Brain microvascular endothelial cell (primary cell): ENCODE data around the gene TNFRSF21.
"Not testable (repeated sequence)": the region's sequence is repeated elsewhere in the genome, so short reads cannot be mapped to it uniquely, and the experiment has no call there.

Experiments
- DNase-seq: peaks from one replicate; pipeline ENCODE4 v3.0.0-alpha.2; 2020
- H3K27ac ChIP-seq: fragments of 250-450 bp; sonication (Bioruptor Pico); 2 replicates; pipeline ENCODE4 v1.5.1; 2020; ENCODE audit warnings: mild to moderate bottlenecking, moderate library complexity
- H3K27me3 ChIP-seq: fragments of 250-450 bp; sonication (Bioruptor Pico); replicated peaks from 2 replicates; pipeline ENCODE4 v1.5.1; 2020; ENCODE audit warnings: mild to moderate bottlenecking
- H3K36me3 ChIP-seq: fragments of 250-450 bp; sonication (Bioruptor Pico); replicated peaks from 2 replicates; pipeline ENCODE4 v1.5.1; 2020; ENCODE audit warnings: mild to moderate bottlenecking
- H3K4me3 ChIP-seq: 2 replicates; pipeline ENCODE4 v1.5.1; 2011; ENCODE audit warnings: low read depth, mild to moderate bottlenecking, control low read depth, low read length, moderate library complexity
- in situ Hi-C: cut with HindIII; loops from 2 replicates; pipeline ENCODE4 v1.10.0; 2017; ENCODE audit warnings: low sequenced_read_pairs, low pct_ligation_motif_present
- TF ChIP-seq, protein P1 (sequence below): IDR thresholded peaks from 2 replicates; pipeline ENCODE4 v1.5.1; 2011; ENCODE audit warnings: low read depth, mild to moderate bottlenecking, moderate library complexity, low read length, control low read depth, inconsistent platforms; ENCODE audit errors: missing control alignments

TNFRSF21 gene

DNA sequence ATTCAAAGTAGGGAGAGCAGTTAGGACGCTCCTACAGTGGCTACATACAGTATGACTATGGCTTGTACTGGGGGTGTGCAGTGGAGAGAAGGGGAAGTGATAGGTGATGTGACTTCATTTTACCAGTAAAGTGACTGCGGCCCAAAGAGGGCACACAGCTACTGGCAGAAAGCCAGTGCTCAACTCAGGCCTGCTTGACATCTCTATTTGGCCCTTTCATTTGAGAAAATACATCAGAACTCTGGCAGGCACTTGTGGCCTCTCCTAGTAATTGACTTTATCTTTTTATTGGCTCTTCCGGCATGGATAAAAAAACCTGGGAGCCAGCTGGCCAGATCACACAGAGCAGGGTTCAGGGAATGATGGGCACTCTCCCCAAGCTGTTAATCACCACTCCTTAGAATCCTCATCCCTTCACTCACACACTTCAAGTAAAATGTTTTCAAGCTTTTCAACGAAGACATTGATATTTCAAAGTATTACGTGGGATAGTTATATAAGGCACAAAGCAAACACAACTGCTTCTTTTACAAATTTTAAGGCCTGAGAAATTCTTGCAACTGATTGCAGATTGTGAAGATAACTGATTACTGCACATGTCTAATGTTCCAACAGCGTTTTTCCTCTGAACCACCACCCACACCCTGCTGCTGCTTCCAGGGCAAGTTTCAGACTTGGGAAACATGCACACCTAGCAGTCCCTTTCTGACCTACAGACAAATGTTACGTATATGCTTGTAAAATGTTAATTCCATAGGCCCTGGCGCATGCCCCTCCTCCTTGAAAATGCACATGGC lies 73.5 kb downstream of the TNFRSF21 start:
- in situ Hi-C loops = no loop called here
- Histone ChIP-seq H3K27me3 (no peaks in the 10 kb centered on the region), H3K27ac (no peak overlapping the region), H3K4me3 (no peak overlapping the region), H3K36me3 (no peaks in the 10 kb centered on the region)
- TF ChIP-seq, protein P1, sequence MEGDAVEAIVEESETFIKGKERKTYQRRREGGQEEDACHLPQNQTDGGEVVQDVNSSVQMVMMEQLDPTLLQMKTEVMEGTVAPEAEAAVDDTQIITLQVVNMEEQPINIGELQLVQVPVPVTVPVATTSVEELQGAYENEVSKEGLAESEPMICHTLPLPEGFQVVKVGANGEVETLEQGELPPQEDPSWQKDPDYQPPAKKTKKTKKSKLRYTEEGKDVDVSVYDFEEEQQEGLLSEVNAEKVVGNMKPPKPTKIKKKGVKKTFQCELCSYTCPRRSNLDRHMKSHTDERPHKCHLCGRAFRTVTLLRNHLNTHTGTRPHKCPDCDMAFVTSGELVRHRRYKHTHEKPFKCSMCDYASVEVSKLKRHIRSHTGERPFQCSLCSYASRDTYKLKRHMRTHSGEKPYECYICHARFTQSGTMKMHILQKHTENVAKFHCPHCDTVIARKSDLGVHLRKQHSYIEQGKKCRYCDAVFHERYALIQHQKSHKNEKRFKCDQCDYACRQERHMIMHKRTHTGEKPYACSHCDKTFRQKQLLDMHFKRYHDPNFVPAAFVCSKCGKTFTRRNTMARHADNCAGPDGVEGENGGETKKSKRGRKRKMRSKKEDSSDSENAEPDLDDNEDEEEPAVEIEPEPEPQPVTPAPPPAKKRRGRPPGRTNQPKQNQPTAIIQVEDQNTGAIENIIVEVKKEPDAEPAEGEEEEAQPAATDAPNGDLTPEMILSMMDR = no peak
- no peak for DNase-seq

GRCh38 chr6:47235421-47235820 lies 74.3 kb downstream of the TNFRSF21 start:
- no peak overlapping the region for H3K27ac ChIP-seq
- H3K36me3 ChIP-seq = no peaks in the 10 kb centered on the region
- no peak for DNase-seq
- no peaks in the 10 kb centered on the region for H3K27me3 ChIP-seq
- TF ChIP-seq, protein P1 = no peak
- in situ Hi-C loops = no loop called here
- no peak overlapping the region for H3K4me3 ChIP-seq

GRCh38 chr6:47234266-47234933 lies 75.3 kb downstream of the TNFRSF21 start:
- Histone ChIP-seq H3K4me3 (no peak overlapping the region), H3K27ac (no peak overlapping the region), H3K36me3 (no peaks in the 10 kb centered on the region), H3K27me3 (no peaks in the 10 kb centered on the region)
- no peak for DNase-seq
- TF ChIP-seq, protein P1 = no peak
- in situ Hi-C loops = no loop called here

GRCh38 chr6:47231151-47231550 lies 78.6 kb downstream of the TNFRSF21 start:
- in situ Hi-C loops = no loop called here
- TF ChIP-seq, protein P1 = no peak
- Histone ChIP-seq H3K27me3 (no peaks in the 10 kb centered on the region), H3K4me3 (no peak overlapping the region), H3K36me3 (no peaks in the 10 kb centered on the region), H3K27ac (no peak overlapping the region)
- DNase-seq = no peak

DNA sequence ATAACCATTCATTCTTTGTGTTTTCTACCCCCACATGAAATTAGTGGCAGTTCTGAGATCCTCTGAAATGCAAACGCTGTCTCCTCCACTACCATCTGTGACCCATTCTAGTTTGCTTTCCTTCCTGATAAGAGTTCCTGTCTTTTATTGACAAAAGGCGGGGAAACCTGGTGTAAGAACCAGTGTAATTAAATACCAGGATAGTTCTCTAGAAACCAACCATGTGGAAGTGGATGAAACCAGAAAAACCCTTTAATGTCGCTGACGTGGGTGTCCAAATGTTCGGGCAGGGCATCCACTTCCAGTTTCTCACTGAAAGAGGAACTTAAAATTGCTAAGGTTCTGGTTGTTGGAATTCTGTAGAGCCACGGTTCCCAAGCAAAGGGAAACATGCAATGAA lies 79.1 kb downstream of the TNFRSF21 start:
- in situ Hi-C loops = no loop called here
- TF ChIP-seq, protein P1 = no peak
- Histone ChIP-seq H3K27me3 (no peaks in the 10 kb centered on the region), H3K4me3 (no peak overlapping the region), H3K36me3 (no peaks in the 10 kb centered on the region), H3K27ac (no peak overlapping the region)
- no peak for DNase-seq

DNA sequence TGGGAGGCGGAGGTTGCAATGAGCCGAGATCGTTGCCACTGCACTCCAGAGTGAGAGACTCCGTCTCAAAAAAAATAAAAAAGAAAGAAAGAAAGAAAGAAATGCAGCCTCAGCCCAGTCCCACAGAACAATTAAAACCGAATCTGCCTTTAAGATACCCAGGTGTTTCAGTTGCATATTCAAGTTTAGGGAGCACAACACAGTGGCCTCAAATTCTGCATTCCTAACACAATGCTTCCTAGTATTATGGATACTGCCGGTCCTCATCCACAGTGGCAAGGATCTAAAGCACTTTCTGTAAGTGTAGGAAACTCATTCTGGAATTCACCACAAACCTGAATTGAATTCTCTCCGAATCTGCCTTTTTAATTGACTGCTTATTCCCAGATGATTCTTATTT lies 80.5 kb downstream of the TNFRSF21 start:
- in situ Hi-C loops = no loop called here
- Histone ChIP-seq H3K27ac (no peak overlapping the region), H3K36me3 (no peaks in the 10 kb centered on the region), H3K27me3 (no peaks in the 10 kb centered on the region), H3K4me3 (no peak overlapping the region)
- TF ChIP-seq, protein P1 = no peak
- DNase-seq = no peak

- H3K4me3 ChIP-seq, H3K27ac ChIP-seq, H3K27me3 ChIP-seq, DNase-seq, H3K36me3 ChIP-seq, in situ Hi-C loops: not testable (repeated sequence)
These were observed 81.6 kb downstream of the TNFRSF21 start for GRCh38 chr6:47228093-47228492.

DNA sequence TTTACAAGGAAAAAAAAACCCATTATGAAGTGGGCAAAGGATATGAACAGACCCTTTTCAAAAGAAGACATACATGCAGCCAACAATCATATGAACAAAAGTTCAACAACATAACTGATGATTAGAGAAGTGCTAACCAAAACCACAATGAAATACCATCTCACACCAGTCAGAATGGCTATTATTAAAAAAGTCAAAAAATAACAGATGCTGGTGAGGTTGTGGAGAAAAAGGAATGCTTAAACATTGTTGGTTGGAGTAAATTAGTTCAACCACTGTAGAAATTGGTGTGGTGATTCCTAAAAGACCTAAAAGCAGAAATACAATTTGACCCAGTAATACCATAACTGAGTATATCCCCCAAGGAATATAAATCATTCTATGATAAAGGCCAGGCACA lies 86.5 kb downstream of the TNFRSF21 start:
- H3K4me3 ChIP-seq, H3K36me3 ChIP-seq, H3K27me3 ChIP-seq, in situ Hi-C loops, H3K27ac ChIP-seq, DNase-seq: not testable (repeated sequence)
